Panc1 (cell line): ENCODE results near the gene EXOC3L1. TPM values are rescaled to one million over a fixed set of nuclear protein-coding genes. Genes with fewer than 3 reads are reported as not detected.

Source experiments
- ATAC-seq: fragments of 200-7000 bp; cut with Tn5 transposase; 2 replicates; pipeline ENCODE4 v1.9.1; 2020; ENCODE audit warnings: mild to moderate bottlenecking, moderate library complexity
- BruUV-seq: library from RNA; stranded (reverse); fragments of 400-500 nt; replicated peaks from 2 replicates; lab custom pipeline; 2021; lab: Mats Ljungman, UMichigan
- CTCF ChIA-PET: fragments of 300-600 bp; sonication (Branson Sonifier 250); formaldehyde crosslinking; loops from one replicate; lab custom pipeline; 2022; ENCODE audit warnings: antibody characterized with exemption; lab: Charles Lee
- POLR2A ChIA-PET: fragments of 300-600 bp; sonication (Branson Sonifier 250); formaldehyde crosslinking; loops from one replicate; lab custom pipeline; 2022; ENCODE audit warnings: antibody characterized with exemption; lab: Charles Lee
- DNase-seq: peaks from one replicate; pipeline ENCODE4 v3.0.0-alpha.2; 2010; ENCODE audit warnings: low read depth, low spot score
- H3K27ac ChIP-seq: 2 replicates; pipeline ENCODE4 v1.5.1; 2011; ENCODE audit warnings: mild to moderate bottlenecking, low read length, inconsistent platforms
- H3K27me3 ChIP-seq: fragments of 200-500 bp; sonication (Bioruptor generic); 2 replicates; pipeline ENCODE4 v1.6.0; 2014; ENCODE audit warnings: low read length, inconsistent platforms; ENCODE audit not compliant: control insufficient read depth, insufficient read depth
- H3K36me3 ChIP-seq: fragments of 200-500 bp; sonication (Bioruptor generic); 2 replicates; pipeline ENCODE4 v1.5.1; 2014; ENCODE audit warnings: inconsistent platforms, mild to moderate bottlenecking, low read length, moderate library complexity; ENCODE audit not compliant: control insufficient read depth, insufficient read depth
- H3K4me1 ChIP-seq: 2 replicates; pipeline ENCODE4 v1.5.1; 2011; ENCODE audit warnings: inconsistent platforms, mild to moderate bottlenecking, low read length, moderate library complexity; ENCODE audit not compliant: control insufficient read depth, insufficient read depth
- H3K4me3 ChIP-seq, 2 experiments: 2 replicates each; pipeline ENCODE4 v1.5.1; 2011 to 2012; ENCODE audit warnings: low read depth in 2 of 2, low read length in 2 of 2, mild to moderate bottlenecking in 2 of 2, inconsistent platforms in 1 of 2, moderate library complexity in 1 of 2
- H3K9me3 ChIP-seq: fragments of 200-500 bp; sonication (Bioruptor generic); 2 replicates; pipeline ENCODE4 v1.5.1; 2014; ENCODE audit warnings: low read depth, mild to moderate bottlenecking, inconsistent platforms, low read length, moderate library complexity; ENCODE audit not compliant: control insufficient read depth, insufficient read depth
- POLR2AphosphoS5 ChIP-seq: IDR thresholded peaks from 2 replicates; pipeline ENCODE4 v1.6.1; 2012; ENCODE audit warnings: mild to moderate bottlenecking, low read depth, low read length, moderate library complexity
- SIN3A ChIP-seq: IDR thresholded peaks from 2 replicates; pipeline ENCODE4 v1.6.1; 2012; ENCODE audit warnings: low read depth, mild to moderate bottlenecking, low read length, moderate library complexity, borderline replicate concordance; ENCODE audit not compliant: insufficient read depth
- TCF7L2 ChIP-seq: IDR thresholded peaks from 2 replicates; pipeline ENCODE4 v1.6.1; 2011; ENCODE audit warnings: mild to moderate bottlenecking, low read depth, low read length, inconsistent platforms
- in situ Hi-C: cut with HindIII; loops from 2 replicates; pipeline ENCODE4 v1.10.0; 2016; ENCODE audit warnings: low sequenced_read_pairs, low pct_unique_long_range_greater_than_20kb
- intact Hi-C: fragments of 100-400 bp; cut with micrococcal nuclease; formaldehyde crosslinking; loops from one replicate; pipeline ENCODE4 v1.10.0; 2022; ENCODE audit not compliant: unreplicated experiment
- total RNA-seq: library from RNA; stranded (reverse); gene quantifications from one replicate; pipeline ENCODE4 v1.2.1, GENCODE V29; 2021; ENCODE audit not compliant: unreplicated experiment
- TF ChIP-seq, protein P1 (sequence below): fragments of 450-650 bp; IDR thresholded peaks from 2 replicates; pipeline ENCODE4 v1.5.1; 2017; ENCODE audit warnings: mild to moderate bottlenecking
- TF ChIP-seq, protein P2 (sequence below), 2 experiments: IDR thresholded peaks; 2 replicates each; pipeline ENCODE4 v1.6.1; 2011 to 2012; ENCODE audit warnings: low read depth in 2 of 2, control low read depth in 1 of 2, low read length in 1 of 2, mild to moderate bottlenecking in 1 of 2, moderate library complexity in 1 of 2; ENCODE audit not compliant: insufficient read depth in 1 of 2

EXOC3L1 gene
- total RNA-seq, 1 experiment from 2014 or later, result 0.41 TPM

DNA sequence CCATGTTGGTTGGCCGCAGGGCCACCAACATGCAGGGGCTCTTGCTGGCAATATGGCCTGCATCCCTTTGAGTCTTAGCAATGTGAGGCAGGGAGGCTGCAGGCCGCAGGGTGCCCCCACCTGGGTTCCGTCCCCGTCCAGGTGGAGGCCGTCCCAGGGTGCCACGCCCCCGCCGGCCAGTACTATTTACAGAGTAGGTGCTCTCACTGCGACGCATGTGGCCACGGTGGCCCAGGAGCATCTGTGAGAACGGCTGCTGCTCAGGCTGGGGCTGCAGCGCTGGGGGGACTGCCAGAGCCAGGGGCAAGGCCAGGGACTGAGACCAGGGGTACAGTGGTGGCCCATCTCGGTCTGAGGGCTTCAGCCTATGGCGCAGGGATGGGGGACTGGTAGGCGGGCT is 9.8 kb downstream of the EXOC3L1 start:
- ChIA-PET POLR2A (no interaction called here), CTCF (no interaction called here)
- Histone ChIP-seq H3K27me3 (no peaks in the 10 kb centered on the region), H3K9me3 (no peaks in the 10 kb centered on the region), H3K4me3 (no peak overlapping the region), H3K4me1 (peaks cover 8% of the 10 kb centered on the region; the same call in 1 of the 2 replicates), H3K27ac (no peak overlapping the region), H3K36me3 (peaks cover 4% of the 10 kb centered on the region; the same call in 1 of the 2 replicates)
- in situ Hi-C loops, result no loop called here
- no TSS peak for BruUV-seq
- no peak for TF ChIP-seq POLR2AphosphoS5
- no peak for TF ChIP-seq TCF7L2
- TF ChIP-seq, protein P1, sequence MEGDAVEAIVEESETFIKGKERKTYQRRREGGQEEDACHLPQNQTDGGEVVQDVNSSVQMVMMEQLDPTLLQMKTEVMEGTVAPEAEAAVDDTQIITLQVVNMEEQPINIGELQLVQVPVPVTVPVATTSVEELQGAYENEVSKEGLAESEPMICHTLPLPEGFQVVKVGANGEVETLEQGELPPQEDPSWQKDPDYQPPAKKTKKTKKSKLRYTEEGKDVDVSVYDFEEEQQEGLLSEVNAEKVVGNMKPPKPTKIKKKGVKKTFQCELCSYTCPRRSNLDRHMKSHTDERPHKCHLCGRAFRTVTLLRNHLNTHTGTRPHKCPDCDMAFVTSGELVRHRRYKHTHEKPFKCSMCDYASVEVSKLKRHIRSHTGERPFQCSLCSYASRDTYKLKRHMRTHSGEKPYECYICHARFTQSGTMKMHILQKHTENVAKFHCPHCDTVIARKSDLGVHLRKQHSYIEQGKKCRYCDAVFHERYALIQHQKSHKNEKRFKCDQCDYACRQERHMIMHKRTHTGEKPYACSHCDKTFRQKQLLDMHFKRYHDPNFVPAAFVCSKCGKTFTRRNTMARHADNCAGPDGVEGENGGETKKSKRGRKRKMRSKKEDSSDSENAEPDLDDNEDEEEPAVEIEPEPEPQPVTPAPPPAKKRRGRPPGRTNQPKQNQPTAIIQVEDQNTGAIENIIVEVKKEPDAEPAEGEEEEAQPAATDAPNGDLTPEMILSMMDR, result no peak
- TF ChIP-seq, protein P2, sequence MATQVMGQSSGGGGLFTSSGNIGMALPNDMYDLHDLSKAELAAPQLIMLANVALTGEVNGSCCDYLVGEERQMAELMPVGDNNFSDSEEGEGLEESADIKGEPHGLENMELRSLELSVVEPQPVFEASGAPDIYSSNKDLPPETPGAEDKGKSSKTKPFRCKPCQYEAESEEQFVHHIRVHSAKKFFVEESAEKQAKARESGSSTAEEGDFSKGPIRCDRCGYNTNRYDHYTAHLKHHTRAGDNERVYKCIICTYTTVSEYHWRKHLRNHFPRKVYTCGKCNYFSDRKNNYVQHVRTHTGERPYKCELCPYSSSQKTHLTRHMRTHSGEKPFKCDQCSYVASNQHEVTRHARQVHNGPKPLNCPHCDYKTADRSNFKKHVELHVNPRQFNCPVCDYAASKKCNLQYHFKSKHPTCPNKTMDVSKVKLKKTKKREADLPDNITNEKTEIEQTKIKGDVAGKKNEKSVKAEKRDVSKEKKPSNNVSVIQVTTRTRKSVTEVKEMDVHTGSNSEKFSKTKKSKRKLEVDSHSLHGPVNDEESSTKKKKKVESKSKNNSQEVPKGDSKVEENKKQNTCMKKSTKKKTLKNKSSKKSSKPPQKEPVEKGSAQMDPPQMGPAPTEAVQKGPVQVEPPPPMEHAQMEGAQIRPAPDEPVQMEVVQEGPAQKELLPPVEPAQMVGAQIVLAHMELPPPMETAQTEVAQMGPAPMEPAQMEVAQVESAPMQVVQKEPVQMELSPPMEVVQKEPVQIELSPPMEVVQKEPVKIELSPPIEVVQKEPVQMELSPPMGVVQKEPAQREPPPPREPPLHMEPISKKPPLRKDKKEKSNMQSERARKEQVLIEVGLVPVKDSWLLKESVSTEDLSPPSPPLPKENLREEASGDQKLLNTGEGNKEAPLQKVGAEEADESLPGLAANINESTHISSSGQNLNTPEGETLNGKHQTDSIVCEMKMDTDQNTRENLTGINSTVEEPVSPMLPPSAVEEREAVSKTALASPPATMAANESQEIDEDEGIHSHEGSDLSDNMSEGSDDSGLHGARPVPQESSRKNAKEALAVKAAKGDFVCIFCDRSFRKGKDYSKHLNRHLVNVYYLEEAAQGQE (IDR thresholded peaks at IDR 0.05; ENCODE audit: insufficient read depth in 1 of 2, low read depth in 2 of 2, low read length in 1 of 2), result no peak
- TF ChIP-seq SIN3A, result no peak
- intact Hi-C loops, result loop anchor here (10.0 kb wide), 1 partner anchor 225 kb away; no protein-coding TSS in a partner anchor
- DNase-seq (no peak), ATAC-seq (no peak)

DNA sequence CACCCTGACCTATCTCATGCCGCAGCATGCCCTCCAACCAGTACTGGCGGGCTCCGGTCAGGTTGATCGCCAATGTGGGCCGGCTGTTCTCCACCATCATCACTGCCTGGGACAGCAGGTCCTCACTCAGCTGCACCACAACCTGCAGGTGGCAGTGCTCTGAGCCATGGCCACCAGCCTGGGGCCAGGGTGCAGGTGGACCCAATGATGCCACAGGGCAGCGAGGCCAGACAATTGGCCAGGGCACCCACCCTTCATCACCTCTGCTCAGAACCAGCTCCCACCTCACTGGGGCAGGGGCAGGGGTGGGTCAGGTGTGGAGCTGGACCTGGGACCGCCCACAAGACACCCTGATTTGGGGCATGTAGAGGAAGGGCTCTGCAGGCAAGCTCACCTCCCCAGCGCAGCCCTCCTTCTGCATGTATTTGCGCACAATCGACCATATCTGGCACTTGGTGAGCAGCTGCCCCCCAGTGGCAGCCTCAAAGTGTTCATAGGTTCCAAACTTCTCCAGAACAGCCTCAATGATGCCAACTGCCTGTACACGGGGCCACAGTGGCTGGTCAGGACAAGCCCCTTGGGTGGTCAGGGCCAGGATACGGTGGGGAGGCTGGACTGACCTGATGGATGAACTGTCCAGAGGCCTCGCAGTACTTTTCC is 10.4 kb downstream of the EXOC3L1 start:
- TF ChIP-seq POLR2AphosphoS5 (no peak), SIN3A (no peak), TCF7L2 (no peak)
- TF ChIP-seq, protein P2 (IDR thresholded peaks at IDR 0.05; ENCODE audit: insufficient read depth in 1 of 2, low read depth in 2 of 2, low read length in 1 of 2), result no peak
- TF ChIP-seq, protein P1, result peak; percentile 65
- intact Hi-C loops, result loop anchor here (10.0 kb wide), 1 partner anchor 225 kb away; no protein-coding TSS in a partner anchor
- ChIA-PET CTCF (no interaction called here), POLR2A (no interaction called here)
- DNase-seq (no peak), ATAC-seq (no peak)
- Histone ChIP-seq H3K4me3 (no peak overlapping the region), H3K27ac (no peak overlapping the region), H3K27me3 (no peaks in the 10 kb centered on the region), H3K9me3 (no peaks in the 10 kb centered on the region), H3K4me1 (peaks cover 8% of the 10 kb centered on the region; the same call in 1 of the 2 replicates), H3K36me3 (peaks cover 4% of the 10 kb centered on the region; the same call in 1 of the 2 replicates)
- in situ Hi-C loops, result no loop called here
- no TSS peak for BruUV-seq
